H1 (cell line): Measurements from ENCODE around the gene VEZT. TPM values are rescaled to one million over a fixed set of nuclear protein-coding genes. Genes with fewer than 3 reads are reported as not detected.

Experiments
- CTCF ChIA-PET: fragments of 300-600 bp; sonication (Branson Sonifier 250); formaldehyde crosslinking; loops from one replicate; lab custom pipeline; 2021; ENCODE audit not compliant: partially characterized antibody; lab: Charles Lee
- POLR2A ChIA-PET: fragments of 300-600 bp; sonication (Branson Sonifier 250); formaldehyde crosslinking; loops from one replicate; lab custom pipeline; 2021; ENCODE audit warnings: inconsistent platforms; ENCODE audit not compliant: partially characterized antibody; lab: Charles Lee
- DNase-seq, 2 experiments: peaks; one replicate each; pipeline versions ENCODE4 v3.0.0 to v3.0.0-alpha.2; 2010 to 2022; ENCODE audit warnings: low spot score in 2 of 2, low read depth in 1 of 2, mixed read lengths in 1 of 2
- FAIRE-seq: peaks from 2 replicates; lab custom pipeline; 2011; peaks lifted over from hg19 to GRCh38; lab: Jason Lieb, UNC
- H2AFZ ChIP-seq: 2 replicates; pipeline ENCODE4 v1.8.1; 2012; ENCODE audit warnings: low read length, inconsistent platforms
- H2AK5ac ChIP-seq: 2 replicates; pipeline ENCODE4 v1.6.1; 2013; ENCODE audit warnings: low read depth, low read length
- H2BK120ac ChIP-seq: replicated peaks from 2 replicates; pipeline ENCODE3; 2013; ENCODE audit warnings: low read depth, low read length, inconsistent platforms
- H2BK12ac ChIP-seq: 2 replicates; pipeline ENCODE4 v1.6.1; 2013; ENCODE audit warnings: low read depth, low read length
- H2BK15ac ChIP-seq: 2 replicates; pipeline ENCODE4 v1.6.1; 2013; ENCODE audit warnings: low read length
- H2BK20ac ChIP-seq: 2 replicates; pipeline ENCODE4 v1.6.1; 2013; ENCODE audit warnings: low read length
- H2BK5ac ChIP-seq: 2 replicates; pipeline ENCODE4 v1.6.1; 2013; ENCODE audit warnings: low read depth, low read length
- H3K14ac ChIP-seq: 2 replicates; pipeline ENCODE4 v1.6.1; 2013; ENCODE audit warnings: inconsistent platforms; ENCODE audit not compliant: insufficient read length
- H3K18ac ChIP-seq: 2 replicates; pipeline ENCODE4 v1.6.1; 2013; ENCODE audit warnings: low read length; ENCODE audit errors: extremely low read depth
- H3K23ac ChIP-seq: 2 replicates; pipeline ENCODE4 v1.6.1; 2013; ENCODE audit warnings: inconsistent platforms; ENCODE audit not compliant: insufficient read length
- H3K23me2 ChIP-seq: 2 replicates; pipeline ENCODE4 v1.6.1; 2013; ENCODE audit warnings: low read depth, low read length
- H3K27ac ChIP-seq: 2 replicates; pipeline ENCODE4 v1.6.1; 2011; ENCODE audit warnings: low read depth, low read length, inconsistent platforms
- H3K27me3 ChIP-seq, 4 experiments: replicated peaks in 1 of 4; 1 replicate in 1 of 4; 2 replicates in 3 of 4; pipeline versions ENCODE4 v1.6.1 to v1.8.1; 2011 to 2013; ENCODE audit warnings: low read length in 3 of 4, mild to moderate bottlenecking in 3 of 4, inconsistent platforms in 2 of 4, mixed read lengths in 2 of 4, moderate library complexity in 1 of 4; ENCODE audit not compliant: control insufficient read depth in 3 of 4, insufficient read depth in 3 of 4; ENCODE audit errors: extremely low read depth in 1 of 4
- H3K36me3 ChIP-seq, 4 experiments: 2 replicates each; pipeline versions ENCODE4 v1.6.1 to v1.8.1; 2011 to 2013; ENCODE audit warnings: mild to moderate bottlenecking in 4 of 4, low read length in 3 of 4, moderate library complexity in 2 of 4, control low read depth in 1 of 4, inconsistent platforms in 1 of 4; ENCODE audit not compliant: insufficient read depth in 4 of 4, control insufficient read depth in 2 of 4
- H3K4ac ChIP-seq: replicated peaks from 2 replicates; pipeline ENCODE3; 2013; ENCODE audit warnings: low read length, low read depth, mixed read lengths, inconsistent platforms; ENCODE audit not compliant: insufficient read length
- H3K4me1 ChIP-seq, 4 experiments: replicated peaks in 1 of 4; 1 replicate in 1 of 4; 2 replicates in 3 of 4; pipeline versions ENCODE4 v1.6.1 to v1.8.1; 2011 to 2013; ENCODE audit warnings: low read length in 3 of 4, inconsistent platforms in 2 of 4, mixed read lengths in 1 of 4; ENCODE audit not compliant: insufficient read depth in 4 of 4, control insufficient read depth in 3 of 4
- H3K4me2 ChIP-seq, 2 experiments: 2 replicates each; pipeline versions ENCODE4 v1.6.1 to v1.8.1; 2011 to 2013; ENCODE audit warnings: low read depth in 2 of 2, low read length in 2 of 2, control low read depth in 1 of 2, inconsistent platforms in 1 of 2, mild to moderate bottlenecking in 1 of 2; ENCODE audit not compliant: insufficient read depth in 1 of 2
- H3K4me3 ChIP-seq, 4 experiments: fragments of 200-600, 300-600 bp in 1 of 4; sonication (generic), shearing (Covaris generic), sonication (Bioruptor Twin) in 1 of 4; 2 replicates each; pipeline versions ENCODE4 v1.5.1 to v1.8.1; 2011 to 2016; ENCODE audit warnings: low read length in 4 of 4, low read depth in 3 of 4, control low read depth in 2 of 4, inconsistent platforms in 2 of 4, mild to moderate bottlenecking in 2 of 4, mixed read lengths in 1 of 4, moderate library complexity in 1 of 4; ENCODE audit not compliant: insufficient read depth in 2 of 4; ENCODE audit errors: extremely low read depth in 1 of 4
- H3K56ac ChIP-seq: replicated peaks from 2 replicates; pipeline ENCODE3; 2013; ENCODE audit warnings: low read depth, mild to moderate bottlenecking, mixed read lengths, low read length, inconsistent platforms; ENCODE audit not compliant: insufficient read length
- H3K79me1 ChIP-seq: 2 replicates; pipeline ENCODE4 v1.6.1; 2013; ENCODE audit warnings: low read depth, low read length, control low read depth
- H3K79me2 ChIP-seq, 2 experiments: 2 replicates each; pipeline versions ENCODE4 v1.6.1 to v1.8.1; 2012 to 2013; ENCODE audit warnings: low read length in 2 of 2, mild to moderate bottlenecking in 2 of 2, inconsistent platforms in 1 of 2; ENCODE audit not compliant: insufficient read depth in 2 of 2, control insufficient read depth in 1 of 2
- H3K9ac ChIP-seq, 4 experiments: replicated peaks in 1 of 4; 1 replicate in 1 of 4; 2 replicates in 3 of 4; pipeline versions ENCODE4 v1.6.1 to v1.8.1; 2011 to 2013; ENCODE audit warnings: low read depth in 3 of 4, low read length in 3 of 4, control low read depth in 2 of 4, mild to moderate bottlenecking in 2 of 4, moderate library complexity in 2 of 4, inconsistent platforms in 1 of 4; ENCODE audit errors: extremely low read depth in 1 of 4
- H3K9me3 ChIP-seq, 2 experiments: 2 replicates each; pipeline versions ENCODE4 v1.6.1 to v1.8.1; 2012 to 2013; ENCODE audit warnings: mild to moderate bottlenecking in 2 of 2, moderate library complexity in 2 of 2, control low read depth in 1 of 2, inconsistent platforms in 1 of 2, low read depth in 1 of 2, low read length in 1 of 2, mixed read lengths in 1 of 2; ENCODE audit not compliant: insufficient read depth in 2 of 2
- H4K20me1 ChIP-seq, 2 experiments: replicated peaks in 1 of 2; 2 replicates each; pipeline versions ENCODE3 to v1.8.1; 2011 to 2013; ENCODE audit warnings: inconsistent platforms in 2 of 2, low read length in 2 of 2, mild to moderate bottlenecking in 1 of 2; ENCODE audit not compliant: insufficient read depth in 2 of 2, control insufficient read depth in 1 of 2
- H4K5ac ChIP-seq: 2 replicates; pipeline ENCODE4 v1.6.1; 2013; ENCODE audit warnings: low read length, low read depth, mixed read lengths, inconsistent platforms; ENCODE audit not compliant: insufficient read length
- H4K8ac ChIP-seq: 2 replicates; pipeline ENCODE4 v1.8.0; 2013; ENCODE audit warnings: mild to moderate bottlenecking, moderate library complexity, low read length, inconsistent platforms; ENCODE audit not compliant: insufficient read depth; ENCODE audit errors: extremely low read depth
- H4K91ac ChIP-seq: replicated peaks from 2 replicates; pipeline ENCODE3; 2013; ENCODE audit warnings: low read length, mixed read lengths, inconsistent platforms; ENCODE audit not compliant: insufficient read length
- FOSL1 ChIP-seq: IDR thresholded peaks from 2 replicates; pipeline ENCODE4 v1.6.1; 2011; ENCODE audit warnings: mild to moderate bottlenecking, low read depth, low read length, moderate library complexity; ENCODE audit not compliant: insufficient read depth
- JUND ChIP-seq: IDR thresholded peaks from 2 replicates; pipeline ENCODE4 v1.6.1; 2011; ENCODE audit warnings: mild to moderate bottlenecking, improper control_type of control experiment, low read length
- TEAD4 ChIP-seq: IDR thresholded peaks from 2 replicates; pipeline ENCODE4 v1.6.1; 2012; ENCODE audit warnings: low read depth, low read length, inconsistent platforms, mixed read lengths
- ZNF274 ChIP-seq: IDR thresholded peaks from 2 replicates; pipeline ENCODE4 v1.7.0; 2012; ENCODE audit warnings: low read length, borderline replicate concordance; ENCODE audit errors: extremely low read depth
- WGBS, 2 experiments: shearing (Covaris generic) in 1 of 2; methylation state at CpG; one replicate each; pipeline versions ENCODE4 v1.1.6 to v1.1.7; 2013 to 2015; ENCODE audit warnings: low lambda C conversion rate in 2 of 2, mixed read lengths in 2 of 2, inconsistent platforms in 1 of 2, low coverage in 1 of 2, missing lambda C conversion rate in 1 of 2; ENCODE audit not compliant: insufficient replicate concordance in 2 of 2, insufficient coverage in 1 of 2, insufficient read length in 1 of 2; ENCODE audit errors: extremely low coverage in 1 of 2, missing lambda C conversion rate in 1 of 2; 5-methylcytosine and 5-hydroxymethylcytosine counted together
- polyA plus RNA-seq, 7 experiments: library from polyadenylated mRNA; depleted of rRNA in 3 of 7; stranded (reverse) in 5 of 7; unstranded in 2 of 7; fragments of >200 nt in 5 of 7; fragments of 200-250 nt in 2 of 7; gene quantifications; 1 replicate in 5 of 7; 2 replicates in 1 of 7; 4 replicates in 1 of 7; pipeline versions ENCODE4 v1.2.1 to v1.2.3, GENCODE V29; 2011 to 2013; ENCODE audit warnings: missing spikeins in 2 of 7, mixed read lengths in 2 of 7
- total RNA-seq: library from RNA; stranded (reverse); fragmentation: NEBNext Ultra II Directional; extraction: Animal tissue kit (Norgen Biotek cat#: 25700); gene quantifications from 2 replicates; pipeline ENCODE4 v1.2.1, GENCODE V29; 2021

Gene VEZT
- total and polyA plus RNA-seq, 2 of the 8 experiments (the other 6 are each of a cell fraction or from before 2014, with no cell fraction given): 44.0 to 56.1 TPM

DNA sequence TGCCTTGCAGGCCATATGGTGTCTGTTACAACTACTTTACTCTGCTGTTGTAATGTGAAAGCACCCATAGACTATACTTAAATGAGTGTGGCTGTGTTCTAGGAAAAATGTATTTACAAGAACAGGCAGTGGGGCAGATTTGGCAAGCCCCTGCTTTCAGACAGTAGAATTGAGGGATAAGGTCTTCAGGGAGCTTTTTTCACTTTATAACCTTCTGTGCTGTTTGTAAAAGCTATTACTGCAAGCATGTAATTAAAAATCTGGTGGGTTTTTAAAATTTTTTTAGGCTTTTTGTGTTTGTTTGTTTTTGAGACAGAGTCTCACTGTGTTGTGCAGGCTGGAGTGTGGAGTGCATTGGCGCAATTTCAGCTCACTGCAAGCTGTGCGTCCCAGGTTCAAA lies 73.9 kb downstream of the VEZT start:
- no peaks in the 10 kb centered on the region for H3K27me3 ChIP-seq
- no peak overlapping the region for H2BK120ac ChIP-seq
- H3K23me2 ChIP-seq: no peaks in the 10 kb centered on the region
- DNase-seq (no peak), FAIRE-seq (no peak)
- H2AFZ ChIP-seq: no peak overlapping the region
- H3K36me3 ChIP-seq: peaks cover 0 to 49% (median 8%) of the 10 kb centered on the region in 4 experiments; a peak in 6 of 8 replicates
- H3K4me2 ChIP-seq: no peak overlapping the region
- WGBS, 2 experiments: 93% methylated on average over 2 of the region's 2 CpGs; no CpG with 5 or more reads in 1 of the 2 experiments
- TF ChIP-seq FOSL1 (no peak), TEAD4 (no peak), ZNF274 (no peak), JUND (no peak)
- no peak overlapping the region for H3K9ac ChIP-seq
- no peak overlapping the region for H2BK5ac ChIP-seq
- no peak overlapping the region for H3K4ac ChIP-seq
- no peak overlapping the region for H2BK15ac ChIP-seq
- no peak overlapping the region for H3K23ac ChIP-seq
- no peak overlapping the region for H4K5ac ChIP-seq
- ChIA-PET POLR2A (interaction anchor here (0.6 to 1.4 kb wide), 2 partner anchors 9 to 287 kb away, joined by 3 to 5 read pairs; no protein-coding TSS in a partner anchor), CTCF (interaction anchor here (0.6 to 1.6 kb wide), 4 partner anchors 13 to 243 kb away, joined by 3 to 5 read pairs (median 4); no protein-coding TSS in a partner anchor)
- H4K8ac ChIP-seq: no peak overlapping the region
- H3K56ac ChIP-seq: no peak overlapping the region
- H3K14ac ChIP-seq: no peak overlapping the region
- no peak overlapping the region for H2BK20ac ChIP-seq
- no peak overlapping the region for H2AK5ac ChIP-seq
- H3K9me3 ChIP-seq: no peaks in the 10 kb centered on the region
- no peak overlapping the region for H2BK12ac ChIP-seq
- H4K20me1 ChIP-seq: no peaks in the 10 kb centered on the region
- no peaks in the 10 kb centered on the region for H3K79me2 ChIP-seq
- no peak overlapping the region for H4K91ac ChIP-seq
- no peak overlapping the region for H3K18ac ChIP-seq
- H3K27ac ChIP-seq: no peak overlapping the region
- no peaks in the 10 kb centered on the region for H3K79me1 ChIP-seq
- no peak overlapping the region for H3K4me3 ChIP-seq
- H3K4me1 ChIP-seq: no peaks in the 10 kb centered on the region
